H1 (cell line): ENCODE measurements around the gene HDAC11. TPM values are rescaled to one million over a fixed set of nuclear protein-coding genes. Genes with fewer than 3 reads are reported as not detected.

Experiments
- CTCF ChIA-PET: fragments of 300-600 bp; sonication (Branson Sonifier 250); formaldehyde crosslinking; loops from one replicate; lab custom pipeline; 2021; ENCODE audit not compliant: partially characterized antibody; lab: Charles Lee
- POLR2A ChIA-PET: fragments of 300-600 bp; sonication (Branson Sonifier 250); formaldehyde crosslinking; loops from one replicate; lab custom pipeline; 2021; ENCODE audit warnings: inconsistent platforms; ENCODE audit not compliant: partially characterized antibody; lab: Charles Lee
- DNase-seq, 2 experiments: peaks; one replicate each; pipeline versions ENCODE4 v3.0.0 to v3.0.0-alpha.2; 2010 to 2022; ENCODE audit warnings: low spot score in 2 of 2, low read depth in 1 of 2, mixed read lengths in 1 of 2
- FAIRE-seq: peaks from 2 replicates; lab custom pipeline; 2011; peaks lifted over from hg19 to GRCh38; lab: Jason Lieb, UNC
- H2AFZ ChIP-seq: 2 replicates; pipeline ENCODE4 v1.8.1; 2012; ENCODE audit warnings: low read length, inconsistent platforms
- H2AK5ac ChIP-seq: 2 replicates; pipeline ENCODE4 v1.6.1; 2013; ENCODE audit warnings: low read depth, low read length
- H2BK120ac ChIP-seq: replicated peaks from 2 replicates; pipeline ENCODE3; 2013; ENCODE audit warnings: low read depth, low read length, inconsistent platforms
- H2BK12ac ChIP-seq: 2 replicates; pipeline ENCODE4 v1.6.1; 2013; ENCODE audit warnings: low read depth, low read length
- H2BK15ac ChIP-seq: 2 replicates; pipeline ENCODE4 v1.6.1; 2013; ENCODE audit warnings: low read length
- H2BK20ac ChIP-seq: 2 replicates; pipeline ENCODE4 v1.6.1; 2013; ENCODE audit warnings: low read length
- H2BK5ac ChIP-seq: 2 replicates; pipeline ENCODE4 v1.6.1; 2013; ENCODE audit warnings: low read depth, low read length
- H3K14ac ChIP-seq: 2 replicates; pipeline ENCODE4 v1.6.1; 2013; ENCODE audit warnings: inconsistent platforms; ENCODE audit not compliant: insufficient read length
- H3K18ac ChIP-seq: 2 replicates; pipeline ENCODE4 v1.6.1; 2013; ENCODE audit warnings: low read length; ENCODE audit errors: extremely low read depth
- H3K23ac ChIP-seq: 2 replicates; pipeline ENCODE4 v1.6.1; 2013; ENCODE audit warnings: inconsistent platforms; ENCODE audit not compliant: insufficient read length
- H3K23me2 ChIP-seq: 2 replicates; pipeline ENCODE4 v1.6.1; 2013; ENCODE audit warnings: low read depth, low read length
- H3K27ac ChIP-seq: 2 replicates; pipeline ENCODE4 v1.6.1; 2011; ENCODE audit warnings: low read depth, low read length, inconsistent platforms
- H3K27me3 ChIP-seq, 4 experiments: replicated peaks in 1 of 4; 1 replicate in 1 of 4; 2 replicates in 3 of 4; pipeline versions ENCODE4 v1.6.1 to v1.8.1; 2011 to 2013; ENCODE audit warnings: low read length in 3 of 4, mild to moderate bottlenecking in 3 of 4, inconsistent platforms in 2 of 4, mixed read lengths in 2 of 4, moderate library complexity in 1 of 4; ENCODE audit not compliant: control insufficient read depth in 3 of 4, insufficient read depth in 3 of 4; ENCODE audit errors: extremely low read depth in 1 of 4
- H3K36me3 ChIP-seq, 4 experiments: 2 replicates each; pipeline versions ENCODE4 v1.6.1 to v1.8.1; 2011 to 2013; ENCODE audit warnings: mild to moderate bottlenecking in 4 of 4, low read length in 3 of 4, moderate library complexity in 2 of 4, control low read depth in 1 of 4, inconsistent platforms in 1 of 4; ENCODE audit not compliant: insufficient read depth in 4 of 4, control insufficient read depth in 2 of 4
- H3K4ac ChIP-seq: replicated peaks from 2 replicates; pipeline ENCODE3; 2013; ENCODE audit warnings: low read length, low read depth, mixed read lengths, inconsistent platforms; ENCODE audit not compliant: insufficient read length
- H3K4me1 ChIP-seq, 4 experiments: replicated peaks in 1 of 4; 1 replicate in 1 of 4; 2 replicates in 3 of 4; pipeline versions ENCODE4 v1.6.1 to v1.8.1; 2011 to 2013; ENCODE audit warnings: low read length in 3 of 4, inconsistent platforms in 2 of 4, mixed read lengths in 1 of 4; ENCODE audit not compliant: insufficient read depth in 4 of 4, control insufficient read depth in 3 of 4
- H3K4me2 ChIP-seq, 2 experiments: 2 replicates each; pipeline versions ENCODE4 v1.6.1 to v1.8.1; 2011 to 2013; ENCODE audit warnings: low read depth in 2 of 2, low read length in 2 of 2, control low read depth in 1 of 2, inconsistent platforms in 1 of 2, mild to moderate bottlenecking in 1 of 2; ENCODE audit not compliant: insufficient read depth in 1 of 2
- H3K4me3 ChIP-seq, 4 experiments: fragments of 200-600, 300-600 bp in 1 of 4; sonication (generic), shearing (Covaris generic), sonication (Bioruptor Twin) in 1 of 4; 2 replicates each; pipeline versions ENCODE4 v1.5.1 to v1.8.1; 2011 to 2016; ENCODE audit warnings: low read length in 4 of 4, low read depth in 3 of 4, control low read depth in 2 of 4, inconsistent platforms in 2 of 4, mild to moderate bottlenecking in 2 of 4, mixed read lengths in 1 of 4, moderate library complexity in 1 of 4; ENCODE audit not compliant: insufficient read depth in 2 of 4; ENCODE audit errors: extremely low read depth in 1 of 4
- H3K56ac ChIP-seq: replicated peaks from 2 replicates; pipeline ENCODE3; 2013; ENCODE audit warnings: low read depth, mild to moderate bottlenecking, mixed read lengths, low read length, inconsistent platforms; ENCODE audit not compliant: insufficient read length
- H3K79me1 ChIP-seq: 2 replicates; pipeline ENCODE4 v1.6.1; 2013; ENCODE audit warnings: low read depth, low read length, control low read depth
- H3K79me2 ChIP-seq, 2 experiments: 2 replicates each; pipeline versions ENCODE4 v1.6.1 to v1.8.1; 2012 to 2013; ENCODE audit warnings: low read length in 2 of 2, mild to moderate bottlenecking in 2 of 2, inconsistent platforms in 1 of 2; ENCODE audit not compliant: insufficient read depth in 2 of 2, control insufficient read depth in 1 of 2
- H3K9ac ChIP-seq, 4 experiments: replicated peaks in 1 of 4; 1 replicate in 1 of 4; 2 replicates in 3 of 4; pipeline versions ENCODE4 v1.6.1 to v1.8.1; 2011 to 2013; ENCODE audit warnings: low read depth in 3 of 4, low read length in 3 of 4, control low read depth in 2 of 4, mild to moderate bottlenecking in 2 of 4, moderate library complexity in 2 of 4, inconsistent platforms in 1 of 4; ENCODE audit errors: extremely low read depth in 1 of 4
- H3K9me3 ChIP-seq, 2 experiments: 2 replicates each; pipeline versions ENCODE4 v1.6.1 to v1.8.1; 2012 to 2013; ENCODE audit warnings: mild to moderate bottlenecking in 2 of 2, moderate library complexity in 2 of 2, control low read depth in 1 of 2, inconsistent platforms in 1 of 2, low read depth in 1 of 2, low read length in 1 of 2, mixed read lengths in 1 of 2; ENCODE audit not compliant: insufficient read depth in 2 of 2
- H4K20me1 ChIP-seq, 2 experiments: replicated peaks in 1 of 2; 2 replicates each; pipeline versions ENCODE3 to v1.8.1; 2011 to 2013; ENCODE audit warnings: inconsistent platforms in 2 of 2, low read length in 2 of 2, mild to moderate bottlenecking in 1 of 2; ENCODE audit not compliant: insufficient read depth in 2 of 2, control insufficient read depth in 1 of 2
- H4K5ac ChIP-seq: 2 replicates; pipeline ENCODE4 v1.6.1; 2013; ENCODE audit warnings: low read length, low read depth, mixed read lengths, inconsistent platforms; ENCODE audit not compliant: insufficient read length
- H4K8ac ChIP-seq: 2 replicates; pipeline ENCODE4 v1.8.0; 2013; ENCODE audit warnings: mild to moderate bottlenecking, moderate library complexity, low read length, inconsistent platforms; ENCODE audit not compliant: insufficient read depth; ENCODE audit errors: extremely low read depth
- H4K91ac ChIP-seq: replicated peaks from 2 replicates; pipeline ENCODE3; 2013; ENCODE audit warnings: low read length, mixed read lengths, inconsistent platforms; ENCODE audit not compliant: insufficient read length
- KDM4A ChIP-seq: IDR thresholded peaks from one replicate; pipeline ENCODE4 v1.7.1; 2012; ENCODE audit warnings: low read depth, mild to moderate bottlenecking, moderate library complexity, low read length, inconsistent platforms; ENCODE audit not compliant: severe bottlenecking
- SP4 ChIP-seq: IDR thresholded peaks from 2 replicates; pipeline ENCODE4 v1.6.1; 2012; ENCODE audit warnings: low read length, inconsistent platforms
- WGBS, 2 experiments: shearing (Covaris generic) in 1 of 2; methylation state at CpG; one replicate each; pipeline versions ENCODE4 v1.1.6 to v1.1.7; 2013 to 2015; ENCODE audit warnings: low lambda C conversion rate in 2 of 2, mixed read lengths in 2 of 2, inconsistent platforms in 1 of 2, low coverage in 1 of 2, missing lambda C conversion rate in 1 of 2; ENCODE audit not compliant: insufficient replicate concordance in 2 of 2, insufficient coverage in 1 of 2, insufficient read length in 1 of 2; ENCODE audit errors: extremely low coverage in 1 of 2, missing lambda C conversion rate in 1 of 2; 5-methylcytosine and 5-hydroxymethylcytosine counted together
- polyA plus RNA-seq, 7 experiments: library from polyadenylated mRNA; depleted of rRNA in 3 of 7; stranded (reverse) in 5 of 7; unstranded in 2 of 7; fragments of >200 nt in 5 of 7; fragments of 200-250 nt in 2 of 7; gene quantifications; 1 replicate in 5 of 7; 2 replicates in 1 of 7; 4 replicates in 1 of 7; pipeline versions ENCODE4 v1.2.1 to v1.2.3, GENCODE V29; 2011 to 2013; ENCODE audit warnings: missing spikeins in 2 of 7, mixed read lengths in 2 of 7
- total RNA-seq: library from RNA; stranded (reverse); fragmentation: NEBNext Ultra II Directional; extraction: Animal tissue kit (Norgen Biotek cat#: 25700); gene quantifications from 2 replicates; pipeline ENCODE4 v1.2.1, GENCODE V29; 2021
- TF ChIP-seq, protein P1 (sequence below): IDR thresholded peaks from 2 replicates; pipeline ENCODE4 v1.6.1; 2011; ENCODE audit warnings: low read length, improper control_type of control experiment
- TF ChIP-seq, protein P2 (sequence below): IDR thresholded peaks from 2 replicates; pipeline ENCODE4 v1.6.1; 2012; ENCODE audit warnings: inconsistent platforms

Gene HDAC11
- total and polyA plus RNA-seq, 2 of the 8 experiments (the other 6 are each of a cell fraction or from before 2014, with no cell fraction given), result 6.8 to 7.4 TPM

DNA sequence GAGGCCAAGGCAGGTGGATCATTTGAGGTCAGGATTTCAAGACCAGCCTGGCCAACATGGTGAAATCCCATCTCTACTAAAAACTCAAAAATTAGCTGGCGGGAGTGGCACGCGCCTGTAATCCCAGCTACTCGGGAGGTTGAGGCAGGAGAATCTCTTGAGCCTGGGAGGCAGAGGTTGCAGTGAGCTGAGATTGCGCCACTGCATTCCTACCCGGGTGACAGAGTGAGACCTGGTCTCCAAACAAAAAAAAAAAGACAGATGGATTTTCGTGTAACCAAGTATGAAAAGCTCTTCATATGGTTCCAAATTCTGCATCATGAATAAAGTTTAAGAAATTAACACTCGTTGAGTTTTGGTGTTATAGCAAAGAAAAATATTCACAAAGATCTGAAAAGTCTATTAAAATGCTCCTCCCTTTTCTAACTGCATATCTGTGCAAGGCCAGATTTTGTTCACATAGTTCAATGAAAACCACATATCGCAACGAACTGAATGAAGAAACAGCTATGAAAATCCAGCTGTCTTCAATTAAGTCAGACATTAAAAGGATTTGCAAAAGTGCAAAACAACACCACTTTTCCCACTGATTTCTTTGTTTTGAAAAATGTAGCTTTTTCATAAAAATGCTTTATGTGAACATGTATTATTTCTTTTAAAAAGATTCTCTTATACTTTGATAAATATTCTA, 45.0 kb downstream of the HDAC11 start:
- no peak for FAIRE-seq
- CTCF ChIA-PET, result interaction anchor here (1.1 to 51.2 kb wide), 6 partner anchors 14 to 124 kb away, joined by 3 to 856 read pairs (median 4); no protein-coding TSS in a partner anchor
- Histone ChIP-seq H2AFZ (no peak overlapping the region), H3K9me3 (peaks cover 0 to 2% of the 10 kb centered on the region in 2 experiments; a peak in 1 of 4 replicates), H3K14ac (no peak overlapping the region), H2BK5ac (no peak overlapping the region), H3K4me3 (no peak overlapping the region), H2AK5ac (no peak overlapping the region), H3K27me3 (no peaks in the 10 kb centered on the region; a peak in 1 of 7 replicates), H3K79me1 (no peaks in the 10 kb centered on the region), H3K4me1 (peaks cover 0 to 20% (median 12%) of the 10 kb centered on the region in 4 experiments; a peak in 6 of 7 replicates), H3K4me2 (no peak overlapping the region), H3K27ac (no peak overlapping the region), H3K4ac (no peak overlapping the region), H3K79me2 (no peaks in the 10 kb centered on the region), H4K5ac (no peak overlapping the region), H3K23me2 (peaks cover 5% of the 10 kb centered on the region; the same call in 1 of the 2 replicates), H2BK120ac (no peak overlapping the region), H3K36me3 (no peaks in the 10 kb centered on the region), H2BK20ac (no peak overlapping the region), H2BK15ac (no peak overlapping the region), H4K20me1 (peaks cover 0 to under 1% of the 10 kb centered on the region in 2 experiments), H2BK12ac (no peak overlapping the region), H3K23ac (no peak overlapping the region), H4K91ac (no peak overlapping the region), H3K9ac (no peak overlapping the region), H4K8ac (no peak overlapping the region), H3K18ac (no peak overlapping the region; the same call in 1 of the 2 replicates), H3K56ac (no peak overlapping the region)
- no peak for TF ChIP-seq KDM4A
- TF ChIP-seq, protein P1, sequence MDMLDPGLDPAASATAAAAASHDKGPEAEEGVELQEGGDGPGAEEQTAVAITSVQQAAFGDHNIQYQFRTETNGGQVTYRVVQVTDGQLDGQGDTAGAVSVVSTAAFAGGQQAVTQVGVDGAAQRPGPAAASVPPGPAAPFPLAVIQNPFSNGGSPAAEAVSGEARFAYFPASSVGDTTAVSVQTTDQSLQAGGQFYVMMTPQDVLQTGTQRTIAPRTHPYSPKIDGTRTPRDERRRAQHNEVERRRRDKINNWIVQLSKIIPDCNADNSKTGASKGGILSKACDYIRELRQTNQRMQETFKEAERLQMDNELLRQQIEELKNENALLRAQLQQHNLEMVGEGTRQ, result no peak
- TF ChIP-seq SP4, result no peak
- TF ChIP-seq, protein P2, sequence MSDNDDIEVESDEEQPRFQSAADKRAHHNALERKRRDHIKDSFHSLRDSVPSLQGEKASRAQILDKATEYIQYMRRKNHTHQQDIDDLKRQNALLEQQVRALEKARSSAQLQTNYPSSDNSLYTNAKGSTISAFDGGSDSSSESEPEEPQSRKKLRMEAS, result no peak
- POLR2A ChIA-PET, result interaction anchor here (1.2 kb wide), 1 partner anchor 11 kb away, joined by 3 read pairs; no protein-coding TSS in a partner anchor
- no peak for DNase-seq
- 88% methylated on average over 10 of the region's 10 CpGs; no CpG with 5 or more reads in 1 of the 2 experiments for WGBS, 2 experiments
